ENCODE data around the gene PTGES. TPM values are rescaled to one million over a fixed set of nuclear protein-coding genes. Genes with fewer than 3 reads are reported as not detected.

The PTGES gene, protein sequence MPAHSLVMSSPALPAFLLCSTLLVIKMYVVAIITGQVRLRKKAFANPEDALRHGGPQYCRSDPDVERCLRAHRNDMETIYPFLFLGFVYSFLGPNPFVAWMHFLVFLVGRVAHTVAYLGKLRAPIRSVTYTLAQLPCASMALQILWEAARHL
- total RNA-seq (2013; cell fraction: nucleolus; rRNA removed), result not detected in 2 replicates
- total RNA-seq (2014; rRNA removed), result 0.11 TPM in 1 of 2 replicates, not detected in the other
- not detected in 2 replicates for total RNA-seq (2014; rRNA removed; fragmentation: Illumina TruSeq; extraction: Trizol)
- total RNA-seq (2021), result not detected in 2 replicates
- polyA plus RNA-seq (2011; ENCODE audit: low read depth), result not detected
- polyA plus RNA-seq (2011; rRNA removed), result 0.37 and 0.57 TPM in 2 replicates
- 0.89 and 1.3 TPM in 2 replicates for polyA plus RNA-seq (2011; cell fraction: cytosol; rRNA removed)
- 0.18 and 0.28 TPM in 2 replicates for polyA plus RNA-seq (2011; cell fraction: nucleus; rRNA removed)
- polyA plus RNA-seq (2012), result 0.08 TPM in 1 of 2 replicates, not detected in the other
- not detected in 2 replicates for polyA plus RNA-seq (2014; fragmentation: Illumina TruSeq; extraction: Trizol)
- not detected for polyA plus RNA-seq (2014; fragmentation: Nextera tagmentation; extraction: Ambion mirVana)
- polyA plus RNA-seq (2014; rRNA removed), result not detected in 2 replicates
- not detected for polyA plus RNA-seq (2016; fragmentation: Nextera tagmentation; extraction: Ambion mirVana)
- 0.29 and 1.1 TPM in 2 replicates for polyA minus RNA-seq (2011; rRNA and poly(A)+ RNA removed)
- 1.9 and 2.4 TPM in 2 replicates for polyA minus RNA-seq (2011; cell fraction: cytosol; rRNA and poly(A)+ RNA removed)
- 0.24 and 0.48 TPM in 2 replicates for polyA minus RNA-seq (2011; cell fraction: nucleus; rRNA and poly(A)+ RNA removed)
- Bru-seq, nascent RNA, result percentile 12 among the genes with signal in this experiment
- percentile 13 among the genes with signal in this experiment for BruChase-seq, experiment 1, labeled RNA remaining after a 6-hour chase
- percentile 12 among the genes with signal in this experiment for BruChase-seq, experiment 2, labeled RNA remaining after a 2-hour chase
- long read RNA-seq, experiment 1, result 0 reads
- long read RNA-seq, experiment 2, result 0 reads

DNA sequence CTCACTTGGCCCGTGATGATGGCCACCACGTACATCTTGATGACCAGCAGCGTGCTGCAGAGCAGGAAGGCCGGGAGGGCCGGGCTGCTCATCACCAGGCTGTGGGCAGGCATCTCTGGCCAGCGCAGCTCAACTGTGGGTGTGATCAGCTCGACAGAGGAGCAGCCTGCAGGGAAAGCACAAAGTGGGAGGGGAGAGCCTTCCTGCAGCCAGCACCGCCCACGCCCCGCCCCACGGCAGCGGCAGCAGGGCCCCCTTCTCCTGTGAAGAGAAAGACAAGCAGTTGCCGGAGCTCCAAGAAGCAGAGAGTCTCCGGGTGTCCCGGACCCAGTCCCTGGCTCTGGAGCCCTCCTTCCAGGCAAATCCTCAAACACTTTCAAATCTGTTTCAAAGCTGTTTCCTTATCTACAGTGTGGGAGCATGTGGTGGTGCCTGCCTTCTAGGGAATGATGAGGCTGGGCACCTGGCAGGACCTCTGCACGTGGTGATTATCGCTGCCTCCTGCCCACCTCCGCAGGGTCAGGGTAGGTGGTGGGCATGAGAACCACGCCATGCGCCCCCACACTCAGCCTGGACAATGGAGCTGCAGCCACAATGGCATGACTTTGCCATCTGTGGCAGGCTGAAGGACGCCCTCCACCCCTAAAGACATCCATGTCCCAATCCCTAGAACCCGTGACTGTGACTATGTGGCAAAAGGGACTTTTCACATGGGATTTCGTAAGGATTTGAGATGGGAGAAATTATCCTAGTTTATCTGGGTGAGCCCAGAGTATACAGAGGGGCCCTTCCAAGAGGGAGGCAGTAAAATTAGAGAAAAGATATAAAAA, at the start of gene PTGES:
PTGES (minus strand) TSS at position 143 of the 830 bp plus-strand sequence; CDS start at position 113, 30 bp downstream.
- H3K79me2 ChIP-seq (ENCODE audit: control insufficient read depth, insufficient read depth, low read length), result no peaks in the 10 kb centered on the region
- FAIRE-seq (no peak), ATAC-seq (peak; percentile 93), DNase-seq (ENCODE audit: low read depth, low spot score) (no peak)
- WGBS (ENCODE audit: insufficient coverage, insufficient replicate concordance, low lambda C conversion rate, missing lambda C conversion rate), result 9% methylated on average over 23 of the region's 23 CpGs
- H3K27me3 ChIP-seq (replicated peaks in 1 of 2; ENCODE audit: control insufficient read depth in 2 of 2, insufficient read depth in 2 of 2, low read length in 1 of 2), result no peaks in the 10 kb centered on the region; a peak in 2 of 4 replicates
- H3K36me3 ChIP-seq (ENCODE audit: control insufficient read depth in 2 of 2, insufficient read depth in 2 of 2, low read length in 1 of 2), result no peaks in the 10 kb centered on the region
- RAD21 ChIA-PET (ENCODE audit: unreplicated experiment), result no interaction called here
- CTCF ChIA-PET, result interaction anchor here (1.5 kb wide), 1 partner anchor 37 kb away, joined by 5 read pairs; no protein-coding TSS in a partner anchor
- POLR2A ChIA-PET, result interaction anchor here (0.5 kb wide), 1 partner anchor 46 kb away, joined by 4 read pairs; no protein-coding TSS in a partner anchor
- H3K9me3 ChIP-seq (replicated peaks; ENCODE audit: control insufficient read depth, insufficient read depth, low read length), result no peaks in the 10 kb centered on the region
- BruUV-seq (replicated peaks), result no TSS peak
- peaks cover 5% of the 10 kb centered on the region; the same call in 1 of the 2 replicates for H3K4me1 ChIP-seq (ENCODE audit: control insufficient read depth, insufficient read depth, low read length)
- H2AFZ ChIP-seq (ENCODE audit: control insufficient read depth, low read depth, low read length), result no peak within 1 kb of the TSS
- no peak within 1 kb of the TSS for H3K27ac ChIP-seq (ENCODE audit: control insufficient read depth, insufficient read depth)
- H3K4me2 ChIP-seq (ENCODE audit: control insufficient read depth, insufficient read depth), result peak within 1 kb of the TSS; percentile 33; the same call in 1 of the 2 replicates
- intact Hi-C loops (cut with micrococcal nuclease; ENCODE audit: unreplicated experiment) (no loop called here), in situ Hi-C loops (cut with MboI) (no loop called here)
- no peak for TF ChIP-seq BHLHE40 (IDR thresholded peaks at IDR 0.05; ENCODE audit: borderline replicate concordance in 1 of 2, low read depth in 2 of 2, low read length in 1 of 2)
- no peak for TF ChIP-seq ZZZ3 (IDR thresholded peaks at IDR 0.05; ENCODE audit: control insufficient read depth, insufficient read length, low read depth)
- no peak for TF ChIP-seq ZNF217 (IDR thresholded peaks at IDR 0.05)
- TF ChIP-seq, protein P1, sequence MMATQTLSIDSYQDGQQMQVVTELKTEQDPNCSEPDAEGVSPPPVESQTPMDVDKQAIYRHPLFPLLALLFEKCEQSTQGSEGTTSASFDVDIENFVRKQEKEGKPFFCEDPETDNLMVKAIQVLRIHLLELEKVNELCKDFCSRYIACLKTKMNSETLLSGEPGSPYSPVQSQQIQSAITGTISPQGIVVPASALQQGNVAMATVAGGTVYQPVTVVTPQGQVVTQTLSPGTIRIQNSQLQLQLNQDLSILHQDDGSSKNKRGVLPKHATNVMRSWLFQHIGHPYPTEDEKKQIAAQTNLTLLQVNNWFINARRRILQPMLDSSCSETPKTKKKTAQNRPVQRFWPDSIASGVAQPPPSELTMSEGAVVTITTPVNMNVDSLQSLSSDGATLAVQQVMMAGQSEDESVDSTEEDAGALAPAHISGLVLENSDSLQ (IDR thresholded peaks at IDR 0.05), result no peak
- TF ChIP-seq ASH2L (IDR thresholded peaks at IDR 0.05; ENCODE audit: borderline replicate concordance, low read depth), result no peak
- no peak for TF ChIP-seq MTA3 (IDR thresholded peaks at IDR 0.05; ENCODE audit: borderline replicate concordance, low read length)
- TF ChIP-seq NRF1 (conservative IDR thresholded peaks at IDR 0.05; ENCODE audit: low read depth, low read length), result no peak
- no peak for TF ChIP-seq IKZF2 (IDR thresholded peaks at IDR 0.05)
- TF ChIP-seq WRNIP1 (IDR thresholded peaks at IDR 0.05; ENCODE audit: borderline replicate concordance, low read depth, low read length), result no peak
- no peak for TF ChIP-seq ZNF207 (IDR thresholded peaks at IDR 0.05; ENCODE audit: borderline replicate concordance)
- no peak for TF ChIP-seq MYC (IDR thresholded peaks at IDR 0.05; ENCODE audit: insufficient read depth, insufficient read length, insufficient replicate concordance, low read length, severe bottlenecking)
- TF ChIP-seq EED (IDR thresholded peaks at IDR 0.05; ENCODE audit: low read depth), result no peak
- TF ChIP-seq TCF12 (IDR thresholded peaks at IDR 0.05; ENCODE audit: low read depth, low read length), result no peak
- no peak for TF ChIP-seq KLF5 (IDR thresholded peaks at IDR 0.05; ENCODE audit: partially characterized antibody)
- no peak for TF ChIP-seq ZSCAN29 (IDR thresholded peaks at IDR 0.05)
- no peak for TF ChIP-seq CREM (IDR thresholded peaks at IDR 0.05; ENCODE audit: low read depth)
- TF ChIP-seq, protein P2, sequence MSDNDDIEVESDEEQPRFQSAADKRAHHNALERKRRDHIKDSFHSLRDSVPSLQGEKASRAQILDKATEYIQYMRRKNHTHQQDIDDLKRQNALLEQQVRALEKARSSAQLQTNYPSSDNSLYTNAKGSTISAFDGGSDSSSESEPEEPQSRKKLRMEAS (IDR thresholded peaks at IDR 0.05; ENCODE audit: low read depth, low read length), result no peak
- TF ChIP-seq SMC3 (IDR thresholded peaks at IDR 0.05; ENCODE audit: borderline replicate concordance, low read length), result no peak
- TF ChIP-seq CBX3 (IDR thresholded peaks at IDR 0.05; ENCODE audit: borderline replicate concordance, low read depth), result no peak
- no peaks in the 10 kb centered on the region for H4K20me1 ChIP-seq (ENCODE audit: control insufficient read depth, insufficient read depth)
- SMC1A ChIA-PET (ENCODE audit: uncharacterized antibody, unreplicated experiment), result interaction anchor here (0.8 kb wide), 1 partner anchor 11 kb away, joined by 3 read pairs; no protein-coding TSS in a partner anchor
- H3K4me3 ChIP-seq, result no peak within 1 kb of the TSS
- H3K9ac ChIP-seq (ENCODE audit: control insufficient read depth, insufficient read depth, low read length), result no peak within 1 kb of the TSS

Measured in GM12878 (cell line).